Measurements from ENCODE around the gene GRIA3. TPM values are rescaled to one million over a fixed set of nuclear protein-coding genes. Genes with fewer than 3 reads are reported as not detected.

The GRIA3 gene
- total RNA-seq, 1 donor from 2014 or later: not detected

GRCh38 chrX:123254457-123254856, 70.4 kb downstream of the GRIA3 start:
- ATAC-seq: no peak
- TF ChIP-seq, protein P1, sequence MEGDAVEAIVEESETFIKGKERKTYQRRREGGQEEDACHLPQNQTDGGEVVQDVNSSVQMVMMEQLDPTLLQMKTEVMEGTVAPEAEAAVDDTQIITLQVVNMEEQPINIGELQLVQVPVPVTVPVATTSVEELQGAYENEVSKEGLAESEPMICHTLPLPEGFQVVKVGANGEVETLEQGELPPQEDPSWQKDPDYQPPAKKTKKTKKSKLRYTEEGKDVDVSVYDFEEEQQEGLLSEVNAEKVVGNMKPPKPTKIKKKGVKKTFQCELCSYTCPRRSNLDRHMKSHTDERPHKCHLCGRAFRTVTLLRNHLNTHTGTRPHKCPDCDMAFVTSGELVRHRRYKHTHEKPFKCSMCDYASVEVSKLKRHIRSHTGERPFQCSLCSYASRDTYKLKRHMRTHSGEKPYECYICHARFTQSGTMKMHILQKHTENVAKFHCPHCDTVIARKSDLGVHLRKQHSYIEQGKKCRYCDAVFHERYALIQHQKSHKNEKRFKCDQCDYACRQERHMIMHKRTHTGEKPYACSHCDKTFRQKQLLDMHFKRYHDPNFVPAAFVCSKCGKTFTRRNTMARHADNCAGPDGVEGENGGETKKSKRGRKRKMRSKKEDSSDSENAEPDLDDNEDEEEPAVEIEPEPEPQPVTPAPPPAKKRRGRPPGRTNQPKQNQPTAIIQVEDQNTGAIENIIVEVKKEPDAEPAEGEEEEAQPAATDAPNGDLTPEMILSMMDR (IDR thresholded peaks at IDR 0.05): no peak
- DNase-seq: no peak

GRCh38 chrX:123256378-123256777, 72.3 kb downstream of the GRIA3 start:
- TF ChIP-seq, protein P1 (IDR thresholded peaks at IDR 0.05): no peak
- H3K27me3 ChIP-seq: no peaks in the 10 kb centered on the region
- ATAC-seq (no peak), DNase-seq (no peak)
- H3K4me1 ChIP-seq: no peaks in the 10 kb centered on the region
- intact Hi-C loops (cut with DNase I): no loop called here
- H3K27ac ChIP-seq: no peak overlapping the region
- H3K4me3 ChIP-seq: no peak overlapping the region
- H3K9me3 ChIP-seq: no peaks in the 10 kb centered on the region
- H3K36me3 ChIP-seq: no peaks in the 10 kb centered on the region

More at GRCh38 chrX:123254457-123254856, 70.4 kb downstream of the GRIA3 start:
- intact Hi-C loops (cut with DNase I): no loop called here
- Histone ChIP-seq H3K27ac (no peak overlapping the region), H3K9me3 (no peaks in the 10 kb centered on the region), H3K36me3 (no peaks in the 10 kb centered on the region), H3K27me3 (no peaks in the 10 kb centered on the region), H3K4me1 (no peaks in the 10 kb centered on the region), H3K4me3 (no peak overlapping the region)

GRCh38 chrX:123260920-123261418, 76.9 kb downstream of the GRIA3 start:
- H3K9me3 ChIP-seq: no peaks in the 10 kb centered on the region
- no peak overlapping the region for H3K4me3 ChIP-seq
- no peak overlapping the region for H3K27ac ChIP-seq
- H3K27me3 ChIP-seq: no peaks in the 10 kb centered on the region
- H3K36me3 ChIP-seq: no peaks in the 10 kb centered on the region
- intact Hi-C loops (cut with DNase I): no loop called here
- ATAC-seq (no peak), DNase-seq (no peak)
- TF ChIP-seq, protein P1 (IDR thresholded peaks at IDR 0.05): no peak
- no peaks in the 10 kb centered on the region for H3K4me1 ChIP-seq

DNA sequence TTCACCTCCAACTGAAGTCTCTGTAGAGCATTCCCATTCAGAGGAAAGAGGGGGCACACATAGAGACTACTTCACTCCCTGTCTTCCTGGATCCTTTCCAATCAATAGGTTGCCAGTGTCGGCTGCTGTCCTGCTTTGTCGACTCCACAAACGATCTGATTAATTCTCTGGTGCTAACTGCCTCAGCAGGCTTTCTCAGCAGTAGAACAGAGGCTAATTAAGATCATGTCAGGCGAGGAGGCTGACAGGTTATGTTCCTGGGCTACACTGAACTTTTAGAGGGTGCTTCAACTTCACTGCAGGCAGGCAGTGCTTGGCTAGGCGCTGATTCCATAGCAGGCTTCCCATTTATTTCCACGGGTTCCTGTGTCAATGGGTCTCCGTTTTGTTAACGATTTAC, 79.2 kb downstream of the GRIA3 start:
- no peaks in the 10 kb centered on the region for H3K4me1 ChIP-seq
- ATAC-seq: no peak
- intact Hi-C loops (cut with DNase I): no loop called here
- H3K27ac ChIP-seq: no peak overlapping the region
- DNase-seq: no peak
- TF ChIP-seq, protein P1 (IDR thresholded peaks at IDR 0.05): no peak
- no peak overlapping the region for H3K4me3 ChIP-seq
- no peaks in the 10 kb centered on the region for H3K9me3 ChIP-seq
- no peaks in the 10 kb centered on the region for H3K27me3 ChIP-seq
- no peaks in the 10 kb centered on the region for H3K36me3 ChIP-seq

DNA sequence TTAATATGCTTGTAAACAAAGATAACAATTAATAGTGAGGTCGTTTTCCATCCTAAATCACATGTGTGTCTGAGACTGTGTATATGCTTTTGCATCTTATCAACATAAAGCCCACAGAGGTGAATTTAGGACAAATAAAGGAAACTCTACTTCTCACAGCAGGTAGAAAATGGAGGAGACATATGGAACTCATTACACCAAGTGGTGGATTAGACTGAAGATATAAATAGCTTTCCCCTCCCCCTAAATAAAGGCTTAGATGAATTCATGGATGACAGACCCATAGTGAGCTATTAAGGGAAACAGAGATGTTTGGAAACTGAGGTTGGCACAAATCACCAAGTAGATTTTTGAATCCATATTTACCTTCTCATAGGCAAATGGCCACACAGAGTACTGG, 79.7 kb downstream of the GRIA3 start:
- H3K4me3 ChIP-seq: no peak overlapping the region
- ATAC-seq: no peak
- no peak for DNase-seq
- H3K9me3 ChIP-seq: no peaks in the 10 kb centered on the region
- no peaks in the 10 kb centered on the region for H3K27me3 ChIP-seq
- TF ChIP-seq, protein P1 (IDR thresholded peaks at IDR 0.05): no peak
- intact Hi-C loops (cut with DNase I): no loop called here
- H3K4me1 ChIP-seq: no peaks in the 10 kb centered on the region
- H3K27ac ChIP-seq: no peak overlapping the region
- no peaks in the 10 kb centered on the region for H3K36me3 ChIP-seq

DNA sequence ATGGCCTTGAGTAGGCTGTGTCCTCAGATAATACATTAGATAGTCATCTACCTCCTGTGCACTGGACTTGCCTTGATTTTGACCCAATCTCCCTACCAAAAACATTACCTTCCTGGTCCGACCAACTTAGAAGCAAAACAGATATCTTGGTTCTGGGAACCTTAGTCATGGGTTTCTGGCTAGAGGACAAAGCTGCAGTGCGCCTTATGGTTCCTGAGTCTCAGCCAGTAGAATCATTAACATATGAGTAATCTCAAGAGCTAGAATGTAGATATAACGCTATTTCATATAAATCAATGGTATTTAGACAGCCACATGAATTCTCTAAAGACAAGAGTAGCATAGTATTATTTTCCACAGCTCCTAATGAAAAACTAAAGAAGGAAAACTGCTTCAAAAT, 83.1 kb downstream of the GRIA3 start:
- no peaks in the 10 kb centered on the region for H3K36me3 ChIP-seq
- TF ChIP-seq, protein P1 (IDR thresholded peaks at IDR 0.05): no peak
- H3K4me3 ChIP-seq: no peak overlapping the region
- DNase-seq: no peak
- no peak for ATAC-seq
- intact Hi-C loops (cut with DNase I): no loop called here
- no peaks in the 10 kb centered on the region for H3K27me3 ChIP-seq
- no peaks in the 10 kb centered on the region for H3K4me1 ChIP-seq
- H3K9me3 ChIP-seq: no peaks in the 10 kb centered on the region
- no peak overlapping the region for H3K27ac ChIP-seq

Data from upper lobe of right lung (tissue), 1 donor.